ENCODE data around the gene CCDC85A.
"Not testable (repeated sequence)": the region's sequence is repeated elsewhere in the genome, so short reads cannot be mapped to it uniquely, and the experiment has no call there.

The CCDC85A gene

GRCh38 chr2:56183643-56184499 lies at the start of gene CCDC85A:
Gene CCDC85A, plus strand, starts transcription at chr2:56183990. Its CDS starts 635 bp downstream, at chr2:56184625.
- peak; percentile 1 to 2 for DNase-seq (ENCODE audit: low read depth in 2 of 2)

DNA sequence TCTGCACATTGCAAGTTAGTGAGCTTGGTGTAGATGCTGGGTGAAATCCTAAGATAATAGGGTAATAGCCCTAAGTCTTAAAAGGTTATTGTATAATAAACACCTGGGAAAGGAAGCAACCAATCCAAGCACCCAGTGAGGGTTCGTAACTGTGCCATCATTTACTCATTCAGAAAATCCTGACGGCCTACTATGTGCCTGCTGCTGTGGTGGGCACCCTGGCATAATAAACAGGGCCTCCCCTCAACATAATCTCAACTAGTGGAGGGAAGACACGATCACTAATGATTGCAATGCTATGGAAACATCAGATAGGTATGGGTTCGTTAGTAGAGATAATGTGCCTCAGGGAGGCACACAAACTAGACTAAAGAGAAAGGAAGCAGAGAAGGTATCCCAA lies 48.9 kb upstream of the CCDC85A start:
- DNase-seq (ENCODE audit: low read depth in 2 of 2): no peak

GRCh38 chr2:56142497-56143061 lies 41.2 kb upstream of the CCDC85A start:
- DNase-seq (ENCODE audit: low read depth in 2 of 2): not testable (repeated sequence)

- no peak for DNase-seq (ENCODE audit: low read depth in 2 of 2)
Measured at GRCh38 chr2:56147907-56148306, 35.9 kb upstream of the CCDC85A start.

DNA sequence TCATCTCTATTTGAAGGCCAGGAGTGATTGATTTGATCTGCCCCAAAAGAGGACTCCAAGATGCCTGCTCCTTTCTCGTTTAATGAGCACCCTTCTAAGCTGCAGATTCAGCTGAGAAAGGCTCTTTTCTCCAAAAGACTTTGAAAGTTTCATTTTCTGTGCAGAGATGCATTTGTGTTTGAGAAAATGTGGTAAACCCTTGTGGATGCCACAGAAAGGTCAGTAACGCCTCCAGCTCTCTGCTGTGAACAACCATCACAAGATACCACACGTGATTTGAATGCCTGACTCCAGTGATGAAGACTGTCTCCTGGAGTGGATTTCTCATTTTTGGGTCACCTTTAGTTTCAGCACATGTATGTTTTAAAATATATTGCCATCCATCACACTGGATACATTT lies 35.0 kb upstream of the CCDC85A start:
- DNase-seq (ENCODE audit: low read depth in 2 of 2): no peak

DNA sequence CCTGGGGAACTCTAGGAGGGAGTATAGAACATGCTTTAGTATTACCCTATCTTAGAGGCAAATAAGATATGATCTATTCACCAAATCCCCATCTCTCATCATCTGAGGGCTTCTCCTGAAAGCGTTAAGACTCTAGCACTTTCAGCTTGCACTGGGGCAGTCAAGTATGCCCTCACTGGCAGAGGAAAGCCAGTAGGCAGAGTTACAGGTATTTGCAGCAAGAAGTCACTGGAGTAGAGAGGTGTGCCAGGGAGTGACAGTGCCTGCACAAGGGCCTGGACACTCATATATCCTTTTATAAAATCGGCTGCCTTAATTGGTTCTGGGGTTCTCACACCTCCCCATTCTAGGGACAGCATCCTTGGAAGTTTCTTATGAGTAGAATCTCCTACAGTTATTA lies 31.9 kb upstream of the CCDC85A start:
- DNase-seq (ENCODE audit: low read depth in 2 of 2): no peak

GRCh38 chr2:56155188-56155587 lies 28.6 kb upstream of the CCDC85A start:
- DNase-seq (ENCODE audit: low read depth in 2 of 2): no peak

DNA sequence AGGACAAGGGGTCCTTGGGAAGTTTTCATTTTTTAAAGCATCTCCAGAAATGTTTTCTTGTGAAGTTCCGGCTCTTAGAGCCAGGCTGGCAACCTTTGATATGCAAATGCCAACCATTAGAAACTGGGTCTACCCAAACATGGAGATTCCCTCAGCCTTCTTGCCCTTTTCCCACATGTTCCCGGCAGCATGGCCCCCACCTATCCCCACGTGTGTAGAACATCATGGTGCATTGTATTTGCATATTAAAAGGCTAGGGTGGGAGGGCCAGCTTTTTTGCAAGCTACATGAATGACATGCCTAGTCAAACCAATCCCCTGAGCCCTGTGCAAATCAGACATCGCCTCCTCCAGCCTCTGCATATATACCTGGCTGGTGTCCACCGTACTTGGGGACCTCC lies 23.9 kb upstream of the CCDC85A start:
- not testable (repeated sequence) for DNase-seq (ENCODE audit: low read depth in 2 of 2)

DNA sequence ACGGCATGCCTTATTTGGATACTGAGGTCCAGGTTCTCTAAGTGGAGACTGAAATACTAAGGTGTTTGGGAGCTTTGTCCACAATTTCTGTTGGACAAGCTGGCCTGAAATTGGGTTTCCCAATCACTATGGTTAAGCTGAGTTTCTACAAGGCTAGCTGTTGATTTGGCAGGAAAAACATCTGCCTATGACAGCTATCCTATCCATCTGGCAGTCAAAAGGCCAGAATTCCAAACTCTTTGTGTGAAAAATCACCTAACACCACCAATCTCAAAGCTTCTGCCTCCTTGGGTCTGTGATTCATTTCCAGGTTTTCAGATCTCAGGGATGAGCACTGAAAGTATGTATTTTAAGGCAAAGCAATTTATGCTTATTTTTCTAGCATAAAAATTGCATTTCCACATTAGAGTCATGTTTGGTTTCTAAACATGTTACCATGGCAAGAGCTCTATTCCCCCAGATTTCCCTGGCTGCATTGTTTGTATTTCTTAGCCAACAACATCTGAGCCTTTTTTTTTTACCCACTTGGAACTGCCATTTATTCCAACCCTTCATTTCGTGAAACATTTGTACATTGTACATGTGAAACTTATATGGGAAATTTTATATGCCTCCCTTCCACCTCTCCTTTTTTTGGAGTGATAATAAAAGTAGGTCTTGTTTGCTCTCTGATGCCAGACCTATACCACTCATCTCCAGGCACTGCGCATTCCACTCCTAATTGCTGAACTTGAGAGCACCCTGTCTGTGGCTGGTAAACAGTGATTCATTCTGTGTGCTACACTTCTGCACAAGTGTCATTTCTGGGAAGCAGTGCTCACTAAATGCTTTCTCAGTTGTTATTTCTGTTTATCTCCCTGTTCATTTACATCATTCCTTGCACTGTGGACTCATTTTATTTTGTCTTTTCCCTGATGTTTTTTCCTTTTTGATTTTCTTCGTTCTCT lies 15.9 kb upstream of the CCDC85A start:
- DNase-seq (ENCODE audit: low read depth in 2 of 2): no peak

- no peak for DNase-seq (ENCODE audit: low read depth in 2 of 2)
Measured at GRCh38 chr2:56169521-56169920, 14.3 kb upstream of the CCDC85A start.

GRCh38 chr2:56170504-56170903 lies 13.3 kb upstream of the CCDC85A start:
- no peak for DNase-seq (ENCODE audit: low read depth in 2 of 2)

GRCh38 chr2:56170988-56171387 lies 12.8 kb upstream of the CCDC85A start:
- DNase-seq (ENCODE audit: low read depth in 2 of 2): no peak

GRCh38 chr2:56175779-56176178 lies 8.0 kb upstream of the CCDC85A start:
- DNase-seq (ENCODE audit: low read depth in 2 of 2): no peak

DNA sequence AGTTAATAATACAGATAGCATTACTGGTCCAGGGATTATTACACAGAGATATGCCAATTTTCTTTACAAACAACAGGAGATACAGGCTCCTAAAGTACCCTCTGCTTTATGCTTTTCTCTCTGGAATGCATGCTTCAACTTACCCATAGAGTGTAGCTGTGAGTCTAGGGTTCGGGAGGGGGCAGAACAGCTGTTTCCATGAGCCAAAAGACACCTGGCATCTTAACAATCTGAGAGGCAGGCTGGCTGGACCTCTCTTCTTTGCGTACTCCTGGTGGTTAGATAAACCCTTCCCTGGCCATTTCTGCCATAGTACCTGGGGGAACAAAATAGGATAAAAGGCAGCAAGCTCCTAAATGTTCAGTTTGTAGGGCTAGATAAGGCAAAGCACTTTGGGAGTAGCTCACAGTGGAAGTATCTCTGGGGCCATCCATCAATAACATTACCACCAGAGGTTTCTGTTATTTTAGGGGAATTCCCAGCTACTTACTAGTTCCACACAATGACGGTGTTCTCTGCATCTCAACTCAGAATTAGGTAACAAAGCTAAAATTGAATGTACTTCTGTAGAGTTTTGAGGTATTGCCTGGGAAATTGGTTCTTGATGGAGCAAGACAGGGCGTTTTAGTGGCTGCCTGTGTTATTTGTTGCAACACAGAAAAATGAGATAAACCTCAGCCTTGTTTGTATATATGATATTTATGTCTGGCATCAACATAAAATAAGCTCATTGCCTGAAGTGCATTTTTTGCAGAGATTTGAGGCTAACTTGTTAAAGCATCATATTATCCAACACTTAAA lies 6.2 kb upstream of the CCDC85A start:
- no peak for DNase-seq (ENCODE audit: low read depth in 2 of 2)

DNA sequence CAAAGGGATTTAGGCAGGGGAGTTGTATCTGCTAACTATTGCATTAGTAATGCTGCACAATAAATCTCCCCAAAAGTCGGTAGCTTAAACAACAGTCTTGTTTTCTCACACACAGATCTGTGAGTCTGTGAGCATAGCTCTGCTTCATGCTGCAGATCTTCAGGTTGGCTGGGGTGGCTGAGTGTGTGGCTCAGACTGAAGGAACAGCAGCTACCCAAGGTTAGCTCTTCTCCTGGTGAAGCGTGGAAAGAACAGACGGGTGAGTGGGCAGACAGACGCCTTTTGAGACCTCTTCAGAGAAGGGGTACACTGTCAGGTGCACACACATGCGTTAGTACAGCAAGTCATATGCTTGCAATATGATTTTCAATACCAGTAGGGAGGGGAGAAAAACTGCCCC lies 3.9 kb upstream of the CCDC85A start:
- DNase-seq (ENCODE audit: low read depth in 2 of 2): no peak

DNA sequence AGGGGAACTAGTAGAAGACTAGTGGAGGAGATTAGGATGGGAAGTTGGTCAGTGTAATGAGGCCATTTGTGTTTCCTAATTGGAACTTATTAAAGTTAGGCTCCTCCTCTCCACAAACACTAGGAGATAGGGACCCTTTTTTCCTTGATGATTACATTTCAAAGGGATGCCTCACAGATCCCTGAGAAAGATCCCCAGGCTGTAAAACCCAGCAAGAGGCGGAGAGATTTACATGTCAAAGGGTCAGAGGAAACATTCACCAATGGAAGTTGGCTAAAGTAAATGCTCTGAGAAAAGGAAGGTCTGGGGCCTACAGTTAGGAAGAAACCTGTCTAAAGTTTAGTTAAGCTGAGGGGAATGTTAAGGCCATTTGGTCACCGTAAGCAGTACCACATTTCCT lies 1.4 kb upstream of the CCDC85A start:
- DNase-seq (ENCODE audit: low read depth in 2 of 2): no peak

DNA sequence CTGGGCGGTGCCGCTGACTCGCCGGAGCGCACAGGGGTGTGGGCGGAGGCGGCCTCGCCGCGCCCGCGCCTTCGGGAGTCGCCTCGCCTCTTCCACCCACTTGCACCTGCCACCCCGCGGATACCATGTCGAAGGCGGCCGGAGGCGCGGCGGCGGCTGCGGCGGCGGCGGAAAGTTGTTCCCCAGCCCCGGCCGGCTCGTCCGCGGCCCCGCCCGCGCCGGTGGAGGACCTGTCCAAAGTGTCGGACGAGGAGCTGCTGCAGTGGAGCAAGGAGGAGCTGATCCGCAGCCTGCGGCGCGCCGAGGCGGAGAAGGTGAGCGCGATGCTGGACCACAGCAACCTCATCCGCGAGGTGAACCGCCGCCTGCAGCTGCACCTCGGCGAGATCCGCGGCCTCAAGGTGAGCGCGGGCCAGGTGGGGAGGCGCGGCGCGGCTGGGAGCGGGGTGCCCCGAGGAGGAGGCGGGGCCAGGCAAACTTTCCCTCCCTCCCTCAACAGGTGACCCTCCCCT lies 766 bp downstream of the CCDC85A start:
- DNase-seq (ENCODE audit: low read depth in 2 of 2): no peak

DNA sequence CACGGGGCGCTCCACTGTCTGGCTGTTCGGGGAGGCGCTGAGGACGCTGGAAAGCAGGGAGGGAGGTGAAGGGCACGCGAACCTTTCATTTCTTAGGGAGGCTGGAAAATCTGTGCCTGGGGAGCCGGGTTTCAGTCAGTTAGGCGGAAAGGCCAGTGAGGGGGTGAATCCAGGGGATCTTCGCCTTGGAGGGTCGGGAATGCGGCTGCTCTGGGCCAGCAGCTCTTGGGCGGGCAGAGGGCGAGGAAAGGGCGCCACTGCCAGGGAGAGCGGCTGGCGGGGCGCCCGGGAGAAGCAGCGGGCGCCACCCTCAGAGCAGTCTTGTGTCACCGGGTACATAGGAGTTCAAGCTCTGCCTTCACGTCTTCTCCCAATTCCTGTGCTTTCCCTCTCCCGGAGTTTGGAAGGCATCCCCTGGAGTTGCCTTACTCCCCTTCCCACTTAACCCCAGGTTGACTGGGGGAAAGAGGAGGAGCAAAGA lies 1.4 kb downstream of the CCDC85A start:
- DNase-seq (ENCODE audit: low read depth in 2 of 2): no peak

DNA sequence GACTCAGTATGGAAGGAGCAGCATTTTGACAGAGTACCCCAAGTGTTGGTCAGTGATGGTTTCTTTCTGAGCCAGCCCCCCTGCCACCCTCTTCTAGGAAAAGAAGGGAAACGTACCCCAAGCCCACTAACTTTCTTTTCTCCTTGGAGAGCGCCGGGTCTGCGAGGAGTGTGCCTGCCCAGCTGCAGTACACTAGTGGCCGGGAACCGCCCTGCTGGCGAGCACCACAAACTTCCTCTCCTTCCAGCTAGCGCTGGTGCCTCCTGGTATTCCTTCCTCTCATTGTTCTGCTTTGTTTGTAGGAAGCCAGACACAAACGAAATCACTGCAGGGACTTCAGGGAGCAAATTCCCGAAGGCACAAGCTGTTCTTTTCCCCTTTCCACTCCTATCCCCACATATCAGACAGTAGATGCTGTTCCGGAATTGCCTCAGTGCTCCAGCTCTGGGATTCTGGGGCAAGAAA lies 1.8 kb downstream of the CCDC85A start:
- no peak for DNase-seq (ENCODE audit: low read depth in 2 of 2)

GRCh38 chr2:56191617-56192016 lies 7.8 kb downstream of the CCDC85A start:
- no peak for DNase-seq (ENCODE audit: low read depth in 2 of 2)

All from activated CD8-positive, alpha-beta memory T cell treated with anti-CD3 and anti-CD28 coated beads for 4 hours (primary cell).